ENCODE measurements around the gene VAX1.

Gene VAX1

GRCh38 chr10:117138838-117139580, 939 bp upstream of the VAX1 start:
- no peak for TF ChIP-seq CTCF (IDR thresholded peaks at IDR 0.05; ENCODE audit: insufficient read depth, low read depth, low read length, missing control alignments)
- no peak for DNase-seq (ENCODE audit: low read depth)
- H3K4me3 ChIP-seq (ENCODE audit: low read depth, low read length), result no peak overlapping the region

DNA sequence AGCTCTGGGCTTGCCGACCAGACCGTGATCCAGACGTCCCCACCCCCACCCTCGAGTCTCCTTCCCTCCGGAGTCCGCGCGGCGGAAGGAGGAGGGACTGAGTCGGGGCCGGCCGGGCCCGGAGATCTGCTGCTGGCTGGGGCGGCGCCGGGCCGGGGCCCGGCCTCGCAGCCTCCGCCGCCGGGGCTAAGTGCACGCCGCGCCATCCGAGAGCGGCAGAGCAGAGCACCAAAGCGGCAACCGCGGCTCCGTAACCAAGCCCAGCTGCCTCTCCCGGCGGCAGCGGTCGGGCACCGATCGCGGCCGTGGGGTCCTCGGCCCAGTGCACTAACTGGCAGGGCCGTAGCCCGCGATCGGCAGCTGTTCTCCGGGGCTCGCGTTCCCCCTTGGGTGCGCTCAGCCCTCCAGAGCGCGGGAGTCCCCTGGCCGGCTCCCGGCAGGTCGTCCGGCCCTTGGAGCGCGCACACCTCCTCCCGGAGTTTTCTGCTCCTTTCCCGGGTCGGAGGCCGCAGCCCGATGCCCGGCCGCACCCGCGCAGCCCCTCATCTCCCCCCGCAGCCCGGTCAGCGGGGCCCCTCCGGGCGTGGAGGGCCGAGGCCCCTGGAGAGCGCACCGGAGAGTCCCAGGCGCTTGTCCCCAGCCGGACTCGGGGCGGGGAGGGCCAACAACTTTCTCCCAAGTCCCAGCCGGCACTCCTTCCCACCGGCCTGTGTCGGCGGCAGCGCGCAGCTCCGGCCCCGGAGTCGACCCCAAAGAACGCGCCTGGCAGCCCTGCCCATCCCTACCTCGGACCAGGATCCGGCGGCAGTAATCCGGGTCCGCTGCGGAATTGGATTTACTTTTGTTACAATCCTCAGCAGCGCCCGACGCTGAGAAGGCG, 799 bp downstream of the VAX1 start:
- H3K4me3 ChIP-seq (ENCODE audit: low read depth, low read length), result no peak overlapping the region
- no peak for DNase-seq (ENCODE audit: low read depth)
- TF ChIP-seq CTCF (IDR thresholded peaks at IDR 0.05; ENCODE audit: insufficient read depth, low read depth, low read length, missing control alignments), result no peak

GRCh38 chr10:117136391-117136975, 1.6 kb downstream of the VAX1 start:
- no peak for DNase-seq (ENCODE audit: low read depth)
- TF ChIP-seq CTCF (IDR thresholded peaks at IDR 0.05; ENCODE audit: insufficient read depth, low read depth, low read length, missing control alignments), result no peak
- no peak overlapping the region for H3K4me3 ChIP-seq (ENCODE audit: low read depth, low read length)

- H3K4me3 ChIP-seq (ENCODE audit: low read depth, low read length), result no peak overlapping the region
- TF ChIP-seq CTCF (IDR thresholded peaks at IDR 0.05; ENCODE audit: insufficient read depth, low read depth, low read length, missing control alignments), result no peak
- no peak for DNase-seq (ENCODE audit: low read depth)
Measured at GRCh38 chr10:117135480-117136140, 2.5 kb downstream of the VAX1 start.

- TF ChIP-seq CTCF (IDR thresholded peaks at IDR 0.05; ENCODE audit: insufficient read depth, low read depth, low read length, missing control alignments), result no peak
- DNase-seq (ENCODE audit: low read depth), result no peak
- H3K4me3 ChIP-seq (ENCODE audit: low read depth, low read length), result no peak overlapping the region
Measured at GRCh38 chr10:117135026-117135372, 3.1 kb downstream of the VAX1 start.

DNA sequence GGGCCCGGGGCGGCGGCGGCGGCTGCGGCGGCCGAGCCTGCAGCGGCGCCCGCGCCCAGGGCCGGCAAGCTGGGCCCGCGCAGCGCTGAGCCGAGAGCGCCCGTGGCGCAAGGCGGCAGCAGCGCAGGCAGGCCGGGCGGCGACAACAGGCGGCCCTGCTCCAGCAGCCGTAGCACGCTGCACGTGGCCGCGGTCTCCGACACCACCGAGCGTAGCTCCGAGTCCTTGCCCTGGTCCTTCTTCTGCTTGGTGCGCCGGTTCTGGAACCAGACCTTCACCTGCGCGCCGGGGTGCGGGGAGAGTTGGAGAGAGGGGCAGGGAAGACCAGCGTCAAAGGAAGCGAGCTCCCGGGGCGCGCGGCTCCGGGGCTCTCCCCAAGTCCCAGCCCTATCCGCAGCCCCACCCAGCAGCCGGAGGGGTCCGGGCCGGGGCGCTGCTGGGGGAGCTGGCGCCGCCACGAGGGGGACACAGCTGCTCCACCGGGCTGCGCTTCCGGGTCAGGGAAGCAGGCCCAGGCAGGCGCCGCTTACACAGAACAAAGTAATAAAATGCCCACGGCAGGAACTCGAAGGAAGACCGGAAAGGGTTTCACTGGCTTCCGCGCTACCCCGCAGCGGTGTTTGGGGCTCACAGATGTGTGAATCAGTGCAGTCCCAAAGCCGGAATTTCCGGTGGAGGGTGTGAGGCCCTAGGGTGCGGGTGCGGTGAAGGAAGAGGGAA, 3.6 kb downstream of the VAX1 start:
- no peak for TF ChIP-seq CTCF (IDR thresholded peaks at IDR 0.05; ENCODE audit: insufficient read depth, low read depth, low read length, missing control alignments)
- H3K4me3 ChIP-seq (ENCODE audit: low read depth, low read length), result no peak overlapping the region
- no peak for DNase-seq (ENCODE audit: low read depth)

All from GM12865 (cell line).